Mucosa of stomach (tissue), 1 donor: ENCODE data around the gene MAST4.

Source experiments
- H3K27me3 ChIP-seq: one replicate; pipeline ENCODE4 v1.7.0; 2013; ENCODE audit warnings: mild to moderate bottlenecking, low read length; ENCODE audit not compliant: control insufficient read depth, insufficient read depth
- H3K36me3 ChIP-seq: one replicate; pipeline ENCODE4 v1.7.0; 2013; ENCODE audit warnings: low read length; ENCODE audit not compliant: control insufficient read depth, insufficient read depth
- H3K4me1 ChIP-seq: one replicate; pipeline ENCODE4 v1.7.0; 2013; ENCODE audit warnings: mild to moderate bottlenecking, low read length; ENCODE audit not compliant: control insufficient read depth, insufficient read depth
- H3K4me3 ChIP-seq: one replicate; pipeline ENCODE4 v1.7.0; 2013; ENCODE audit warnings: low read length
- H3K9ac ChIP-seq: one replicate; pipeline ENCODE4 v1.7.0; 2013; ENCODE audit warnings: mild to moderate bottlenecking, low read length, moderate library complexity
- H3K9me3 ChIP-seq: one replicate; pipeline ENCODE4 v1.7.0; 2013; ENCODE audit warnings: mild to moderate bottlenecking, low read length, moderate library complexity; ENCODE audit not compliant: control insufficient read depth
- donor health status: Pancreatic carcinoma.

The MAST4 gene

GRCh38 chr5:66982056-66982387 lies 385.8 kb downstream of the MAST4 start:
- Histone ChIP-seq H3K4me1 (no peaks in the 10 kb centered on the region), H3K36me3 (no peaks in the 10 kb centered on the region), H3K27me3 (no peaks in the 10 kb centered on the region), H3K4me3 (no peak overlapping the region), H3K9ac (no peak overlapping the region), H3K9me3 (no peaks in the 10 kb centered on the region)

GRCh38 chr5:66982470-66982869 lies 386.3 kb downstream of the MAST4 start:
- Histone ChIP-seq H3K4me3 (no peak overlapping the region), H3K27me3 (no peaks in the 10 kb centered on the region), H3K36me3 (no peaks in the 10 kb centered on the region), H3K9me3 (no peaks in the 10 kb centered on the region), H3K9ac (no peak overlapping the region), H3K4me1 (peaks cover under 1% of the 10 kb centered on the region)

- Histone ChIP-seq H3K9me3 (no peaks in the 10 kb centered on the region), H3K4me3 (no peak overlapping the region), H3K4me1 (peaks cover 8% of the 10 kb centered on the region), H3K9ac (no peak overlapping the region), H3K36me3 (no peaks in the 10 kb centered on the region), H3K27me3 (no peaks in the 10 kb centered on the region)
Observed at GRCh38 chr5:66985417-66985816, 389.2 kb downstream of the MAST4 start.

GRCh38 chr5:66986009-66986408 lies 389.8 kb downstream of the MAST4 start:
- H3K4me3 ChIP-seq: no peak overlapping the region
- H3K36me3 ChIP-seq: no peaks in the 10 kb centered on the region
- no peaks in the 10 kb centered on the region for H3K27me3 ChIP-seq
- H3K9ac ChIP-seq: no peak overlapping the region
- H3K9me3 ChIP-seq: no peaks in the 10 kb centered on the region
- H3K4me1 ChIP-seq: peaks cover 8% of the 10 kb centered on the region

- Histone ChIP-seq H3K27me3 (no peaks in the 10 kb centered on the region), H3K9ac (no peak overlapping the region), H3K9me3 (no peaks in the 10 kb centered on the region), H3K4me3 (no peak overlapping the region), H3K36me3 (no peaks in the 10 kb centered on the region), H3K4me1 (peaks cover 8% of the 10 kb centered on the region)
Observed at GRCh38 chr5:66986534-66986933, 390.3 kb downstream of the MAST4 start.

- Histone ChIP-seq H3K9me3 (no peaks in the 10 kb centered on the region), H3K27me3 (no peaks in the 10 kb centered on the region)
Observed at GRCh38 chr5:66987126-66987525, 390.9 kb downstream of the MAST4 start.

GRCh38 chr5:66987540-66987939 lies 391.3 kb downstream of the MAST4 start:
- H3K27me3 ChIP-seq: no peaks in the 10 kb centered on the region
- peaks cover 8% of the 10 kb centered on the region for H3K4me1 ChIP-seq
- H3K36me3 ChIP-seq: no peaks in the 10 kb centered on the region
- no peak overlapping the region for H3K9ac ChIP-seq
- no peak overlapping the region for H3K4me3 ChIP-seq
- H3K9me3 ChIP-seq: no peaks in the 10 kb centered on the region

More at GRCh38 chr5:66987126-66987525, 390.9 kb downstream of the MAST4 start:
- H3K9ac ChIP-seq: no peak overlapping the region
- H3K4me3 ChIP-seq: no peak overlapping the region
- H3K4me1 ChIP-seq: peaks cover 8% of the 10 kb centered on the region
- no peaks in the 10 kb centered on the region for H3K36me3 ChIP-seq

GRCh38 chr5:66987949-66988838 lies 392.0 kb downstream of the MAST4 start:
- H3K27me3 ChIP-seq: no peaks in the 10 kb centered on the region
- H3K9ac ChIP-seq: no peak overlapping the region
- H3K4me1 ChIP-seq: peaks cover 8% of the 10 kb centered on the region

GRCh38 chr5:66989286-66989685 lies 393.1 kb downstream of the MAST4 start:
- H3K4me3 ChIP-seq: no peak overlapping the region
- peaks cover 13% of the 10 kb centered on the region for H3K4me1 ChIP-seq
- no peaks in the 10 kb centered on the region for H3K27me3 ChIP-seq
- no peaks in the 10 kb centered on the region for H3K36me3 ChIP-seq
- no peaks in the 10 kb centered on the region for H3K9me3 ChIP-seq
- H3K9ac ChIP-seq: no peak overlapping the region

More at GRCh38 chr5:66987949-66988838, 392.0 kb downstream of the MAST4 start:
- no peaks in the 10 kb centered on the region for H3K9me3 ChIP-seq
- H3K4me3 ChIP-seq: no peak overlapping the region
- no peaks in the 10 kb centered on the region for H3K36me3 ChIP-seq

GRCh38 chr5:66989781-66990180 lies 393.6 kb downstream of the MAST4 start:
- H3K9ac ChIP-seq: no peak overlapping the region
- H3K4me1 ChIP-seq: peaks cover 15% of the 10 kb centered on the region
- H3K4me3 ChIP-seq: no peak overlapping the region

GRCh38 chr5:66991746-66992145 lies 395.6 kb downstream of the MAST4 start:
- Histone ChIP-seq H3K36me3 (no peaks in the 10 kb centered on the region), H3K9ac (no peak overlapping the region), H3K4me3 (no peak overlapping the region), H3K4me1 (peaks cover 15% of the 10 kb centered on the region), H3K9me3 (no peaks in the 10 kb centered on the region), H3K27me3 (no peaks in the 10 kb centered on the region)

More at GRCh38 chr5:66989781-66990180, 393.6 kb downstream of the MAST4 start:
- no peaks in the 10 kb centered on the region for H3K9me3 ChIP-seq
- no peaks in the 10 kb centered on the region for H3K36me3 ChIP-seq
- no peaks in the 10 kb centered on the region for H3K27me3 ChIP-seq

GRCh38 chr5:66992547-66992946 lies 396.4 kb downstream of the MAST4 start:
- H3K4me1 ChIP-seq: peaks cover 14% of the 10 kb centered on the region
- H3K4me3 ChIP-seq: no peak overlapping the region
- no peaks in the 10 kb centered on the region for H3K9me3 ChIP-seq

More at GRCh38 chr5:66992547-66992946, 396.4 kb downstream of the MAST4 start:
- H3K9ac ChIP-seq: no peak overlapping the region
- no peaks in the 10 kb centered on the region for H3K36me3 ChIP-seq
- H3K27me3 ChIP-seq: no peaks in the 10 kb centered on the region
